ENCODE results near the gene NEK7.

Gene NEK7

DNA sequence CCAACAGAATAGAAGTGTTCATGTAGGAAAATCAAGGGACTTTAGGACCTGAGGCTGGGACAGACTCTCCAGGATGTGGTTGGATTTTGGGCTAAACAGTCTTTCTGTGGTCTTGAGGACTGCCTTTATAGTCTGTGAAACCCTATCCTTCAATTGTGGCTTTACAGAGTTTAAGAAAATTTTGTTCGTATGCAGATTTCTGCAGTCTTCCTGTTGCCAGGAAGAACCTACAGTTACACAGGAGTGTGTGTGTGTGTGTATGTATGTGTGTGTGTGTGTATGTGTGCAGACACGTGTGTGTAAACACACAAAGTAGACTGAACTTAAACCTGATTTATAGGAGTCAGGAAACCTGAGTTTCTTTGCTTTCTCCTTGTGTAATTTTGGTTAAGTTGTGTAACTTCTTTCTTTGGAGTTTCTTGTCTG, 22.8 kb downstream of the NEK7 start:
- no peak overlapping the region for H3K4me2 ChIP-seq (ENCODE audit: low read depth, low read length, poor library complexity, severe bottlenecking)
- peaks cover 23% of the 10 kb centered on the region for H4K20me1 ChIP-seq (ENCODE audit: low read depth, low read length)
- H3K9ac ChIP-seq (ENCODE audit: low read length): no peak overlapping the region
- H3K4me3 ChIP-seq (ENCODE audit: insufficient read depth, low read length, poor library complexity, severe bottlenecking): no peak overlapping the region
- H3F3A ChIP-seq (ENCODE audit: insufficient read depth): no peaks in the 10 kb centered on the region
- H3K27me3 ChIP-seq (ENCODE audit: low read length): no peaks in the 10 kb centered on the region
- H3K79me2 ChIP-seq (ENCODE audit: insufficient read depth, low read length): peaks cover 16% of the 10 kb centered on the region
- H3K9me3 ChIP-seq (ENCODE audit: insufficient read depth, low read length): no peaks in the 10 kb centered on the region
- TF ChIP-seq EZH2phosphoT487 (conservative IDR thresholded peaks at IDR 0.05; ENCODE audit: low read length): no peak
- TF ChIP-seq, protein P1, sequence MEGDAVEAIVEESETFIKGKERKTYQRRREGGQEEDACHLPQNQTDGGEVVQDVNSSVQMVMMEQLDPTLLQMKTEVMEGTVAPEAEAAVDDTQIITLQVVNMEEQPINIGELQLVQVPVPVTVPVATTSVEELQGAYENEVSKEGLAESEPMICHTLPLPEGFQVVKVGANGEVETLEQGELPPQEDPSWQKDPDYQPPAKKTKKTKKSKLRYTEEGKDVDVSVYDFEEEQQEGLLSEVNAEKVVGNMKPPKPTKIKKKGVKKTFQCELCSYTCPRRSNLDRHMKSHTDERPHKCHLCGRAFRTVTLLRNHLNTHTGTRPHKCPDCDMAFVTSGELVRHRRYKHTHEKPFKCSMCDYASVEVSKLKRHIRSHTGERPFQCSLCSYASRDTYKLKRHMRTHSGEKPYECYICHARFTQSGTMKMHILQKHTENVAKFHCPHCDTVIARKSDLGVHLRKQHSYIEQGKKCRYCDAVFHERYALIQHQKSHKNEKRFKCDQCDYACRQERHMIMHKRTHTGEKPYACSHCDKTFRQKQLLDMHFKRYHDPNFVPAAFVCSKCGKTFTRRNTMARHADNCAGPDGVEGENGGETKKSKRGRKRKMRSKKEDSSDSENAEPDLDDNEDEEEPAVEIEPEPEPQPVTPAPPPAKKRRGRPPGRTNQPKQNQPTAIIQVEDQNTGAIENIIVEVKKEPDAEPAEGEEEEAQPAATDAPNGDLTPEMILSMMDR (IDR thresholded peaks at IDR 0.05; ENCODE audit: insufficient read depth, low read length, poor library complexity, severe bottlenecking): no peak
- no peaks in the 10 kb centered on the region for H3K9me2 ChIP-seq (replicated peaks; ENCODE audit: insufficient read depth, low read length)
- H2AFZ ChIP-seq (ENCODE audit: low read depth, low read length, severe bottlenecking): no peak overlapping the region
- no peaks in the 10 kb centered on the region for H3K36me3 ChIP-seq (ENCODE audit: low read length)
- no peak overlapping the region for H3K27ac ChIP-seq (ENCODE audit: low read depth, low read length)

DNA sequence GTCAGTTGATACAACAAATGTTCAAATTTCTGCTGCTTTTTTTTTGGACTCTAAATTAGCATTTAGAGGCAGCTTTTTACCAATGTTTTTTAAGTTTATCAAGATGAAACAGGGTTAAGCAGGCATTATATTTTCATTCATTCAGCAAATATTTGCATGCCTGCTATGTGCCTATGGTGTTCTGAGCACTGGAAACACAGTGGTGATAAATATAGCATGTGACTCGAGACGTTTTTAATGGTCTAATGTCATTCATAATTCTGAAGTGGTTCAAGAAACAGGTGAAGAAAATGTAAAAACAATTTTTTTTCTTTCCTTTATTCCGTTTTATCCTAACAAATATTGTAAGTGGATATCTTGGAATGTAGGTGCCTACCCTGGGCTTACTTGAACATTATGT, 26.8 kb downstream of the NEK7 start:
- no peaks in the 10 kb centered on the region for H3K9me3 ChIP-seq (ENCODE audit: insufficient read depth, low read length)
- no peaks in the 10 kb centered on the region for H3K27me3 ChIP-seq (ENCODE audit: low read length)
- H3F3A ChIP-seq (ENCODE audit: insufficient read depth): no peaks in the 10 kb centered on the region
- peaks cover 17% of the 10 kb centered on the region for H4K20me1 ChIP-seq (ENCODE audit: low read depth, low read length)
- H3K79me2 ChIP-seq (ENCODE audit: insufficient read depth, low read length): peaks cover 9% of the 10 kb centered on the region; the same call in 1 of the 2 replicates
- H3K4me3 ChIP-seq (ENCODE audit: insufficient read depth, low read length, poor library complexity, severe bottlenecking): no peak overlapping the region
- H3K9me2 ChIP-seq (replicated peaks; ENCODE audit: insufficient read depth, low read length): no peaks in the 10 kb centered on the region
- H3K9ac ChIP-seq (ENCODE audit: low read length): no peak overlapping the region
- no peak overlapping the region for H3K27ac ChIP-seq (ENCODE audit: low read depth, low read length)
- no peak overlapping the region for H2AFZ ChIP-seq (ENCODE audit: low read depth, low read length, severe bottlenecking)
- no peaks in the 10 kb centered on the region for H3K36me3 ChIP-seq (ENCODE audit: low read length)
- TF ChIP-seq EZH2phosphoT487 (conservative IDR thresholded peaks at IDR 0.05; ENCODE audit: low read length): no peak
- TF ChIP-seq, protein P1 (IDR thresholded peaks at IDR 0.05; ENCODE audit: insufficient read depth, low read length, poor library complexity, severe bottlenecking): no peak
- no peak overlapping the region for H3K4me2 ChIP-seq (ENCODE audit: low read depth, low read length, poor library complexity, severe bottlenecking)

DNA sequence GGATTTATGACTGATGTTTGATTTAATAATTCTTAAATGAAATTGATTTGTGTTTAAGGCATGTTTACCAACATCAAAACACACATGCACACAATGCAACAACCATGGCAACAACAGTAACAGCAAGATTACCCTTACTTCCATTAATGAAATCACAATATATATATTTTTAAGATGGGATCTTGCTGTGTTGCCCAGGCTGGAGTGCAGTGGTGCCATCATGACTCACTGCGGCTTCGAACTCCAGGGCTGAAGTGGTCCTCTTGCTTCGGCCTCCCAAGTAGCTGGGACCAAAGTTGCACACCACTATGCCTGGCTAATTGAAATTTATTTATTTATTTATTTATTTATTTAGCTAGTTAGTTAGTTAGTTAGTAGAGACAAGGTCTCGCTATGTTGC, 27.7 kb downstream of the NEK7 start:
- Histone ChIP-seq H3F3A (ENCODE audit: insufficient read depth) (no peaks in the 10 kb centered on the region), H3K4me2 (ENCODE audit: low read depth, low read length, poor library complexity, severe bottlenecking) (no peak overlapping the region), H3K27me3 (ENCODE audit: low read length) (no peaks in the 10 kb centered on the region), H4K20me1 (ENCODE audit: low read depth, low read length) (peaks cover 17% of the 10 kb centered on the region), H3K9ac (ENCODE audit: low read length) (no peak overlapping the region), H3K9me2 (replicated peaks; ENCODE audit: insufficient read depth, low read length) (no peaks in the 10 kb centered on the region), H3K9me3 (ENCODE audit: insufficient read depth, low read length) (no peaks in the 10 kb centered on the region), H3K4me3 (ENCODE audit: insufficient read depth, low read length, poor library complexity, severe bottlenecking) (no peak overlapping the region), H3K27ac (ENCODE audit: low read depth, low read length) (no peak overlapping the region), H3K79me2 (ENCODE audit: insufficient read depth, low read length) (peaks cover 9% of the 10 kb centered on the region; the same call in 1 of the 2 replicates), H3K36me3 (ENCODE audit: low read length) (no peaks in the 10 kb centered on the region), H2AFZ (ENCODE audit: low read depth, low read length, severe bottlenecking) (no peak overlapping the region)
- TF ChIP-seq, protein P1 (IDR thresholded peaks at IDR 0.05; ENCODE audit: insufficient read depth, low read length, poor library complexity, severe bottlenecking): no peak
- no peak for TF ChIP-seq EZH2phosphoT487 (conservative IDR thresholded peaks at IDR 0.05; ENCODE audit: low read length)
